Measurements from ENCODE around the gene MATR3.

- TF ChIP-seq, protein P1, sequence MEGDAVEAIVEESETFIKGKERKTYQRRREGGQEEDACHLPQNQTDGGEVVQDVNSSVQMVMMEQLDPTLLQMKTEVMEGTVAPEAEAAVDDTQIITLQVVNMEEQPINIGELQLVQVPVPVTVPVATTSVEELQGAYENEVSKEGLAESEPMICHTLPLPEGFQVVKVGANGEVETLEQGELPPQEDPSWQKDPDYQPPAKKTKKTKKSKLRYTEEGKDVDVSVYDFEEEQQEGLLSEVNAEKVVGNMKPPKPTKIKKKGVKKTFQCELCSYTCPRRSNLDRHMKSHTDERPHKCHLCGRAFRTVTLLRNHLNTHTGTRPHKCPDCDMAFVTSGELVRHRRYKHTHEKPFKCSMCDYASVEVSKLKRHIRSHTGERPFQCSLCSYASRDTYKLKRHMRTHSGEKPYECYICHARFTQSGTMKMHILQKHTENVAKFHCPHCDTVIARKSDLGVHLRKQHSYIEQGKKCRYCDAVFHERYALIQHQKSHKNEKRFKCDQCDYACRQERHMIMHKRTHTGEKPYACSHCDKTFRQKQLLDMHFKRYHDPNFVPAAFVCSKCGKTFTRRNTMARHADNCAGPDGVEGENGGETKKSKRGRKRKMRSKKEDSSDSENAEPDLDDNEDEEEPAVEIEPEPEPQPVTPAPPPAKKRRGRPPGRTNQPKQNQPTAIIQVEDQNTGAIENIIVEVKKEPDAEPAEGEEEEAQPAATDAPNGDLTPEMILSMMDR (conservative IDR thresholded peaks at IDR 0.05; ENCODE audit: low read depth, low read length) = no peak
- no peak for TF ChIP-seq CHD1 (IDR thresholded peaks at IDR 0.05; ENCODE audit: low read depth, low read length)
- no peak for TF ChIP-seq POLR2A (IDR thresholded peaks at IDR 0.05; ENCODE audit: low read depth, low read length)
- TF ChIP-seq MXI1 (IDR thresholded peaks at IDR 0.05; ENCODE audit: borderline replicate concordance, low read depth, low read length) = no peak
- no peak for TF ChIP-seq MAZ (IDR thresholded peaks at IDR 0.05; ENCODE audit: borderline replicate concordance, low read depth, low read length)
These were observed 12.7 kb downstream of the MATR3 start for GRCh38 chr5:139306197-139306596.

Measured in IMR-90 (cell line).